HCT116 (cell line): ENCODE results near the gene RHBDD1. TPM values are rescaled to one million over a fixed set of nuclear protein-coding genes. Genes with fewer than 3 reads are reported as not detected.

ENCODE experiments used
- ATAC-seq: fragments of 200-7000 bp; cut with Tn5 transposase; 2 replicates; pipeline ENCODE4 v1.9.1; 2020; ENCODE audit warnings: mild to moderate bottlenecking, moderate library complexity
- BruUV-seq: library from RNA; stranded (reverse); fragments of 400-500 nt; replicated peaks from 2 replicates; lab custom pipeline; 2021; lab: Mats Ljungman, UMichigan
- CTCF ChIA-PET: fragments of 300-600 bp; sonication (Branson Sonifier 250); formaldehyde crosslinking; loops from one replicate; lab custom pipeline; 2021; ENCODE audit warnings: antibody characterized with exemption; lab: Charles Lee
- POLR2A ChIA-PET: fragments of 300-600, 350-600 bp; sonication (Branson Sonifier 250); formaldehyde crosslinking; loops from one replicate; lab custom pipeline; 2021; ENCODE audit warnings: antibody characterized with exemption; lab: Charles Lee
- RAD21 ChIA-PET, 2 experiments: fragments of 300-600 bp; sonication (Branson Sonifier 250); formaldehyde crosslinking; loops; one replicate each; lab custom pipeline; 2023; ENCODE audit warnings: low total read pairs in 2 of 2; ENCODE audit not compliant: uncharacterized antibody in 2 of 2, unreplicated experiment in 2 of 2, low non-redundant PET in 1 of 2; lab: Charles Lee
- DNase-seq: peaks from one replicate; pipeline ENCODE4 v3.0.0-alpha.2; 2010; ENCODE audit warnings: low read depth, low spot score
- H2AFZ ChIP-seq: fragments of 200-600 bp; shearing (Covaris generic), sonication (generic); 2 replicates; pipeline ENCODE4 v1.6.1; 2017; ENCODE audit warnings: low read depth, mixed run types, mixed read lengths, antibody characterized with exemption, low read length; ENCODE audit not compliant: poor library complexity, severe bottlenecking
- H3K27ac ChIP-seq: 2 replicates; pipeline ENCODE4 v1.5.1; 2012; ENCODE audit warnings: low read depth, low read length
- H3K27me3 ChIP-seq: fragments of 200-600 bp; sonication (generic); 2 replicates; pipeline ENCODE4 v1.6.1; 2016; ENCODE audit warnings: mixed run types, low read length, mixed read lengths; ENCODE audit not compliant: insufficient read depth
- H3K36me3 ChIP-seq, 2 experiments: fragments of 200-500 bp in 1 of 2; fragments of 200-600 bp in 1 of 2; sonication (Bioruptor generic) in 1 of 2; sonication (generic) in 1 of 2; 2 replicates each; pipeline versions ENCODE4 v1.5.1 to v1.6.1; 2014 to 2016; ENCODE audit warnings: low read length in 2 of 2, inconsistent platforms in 1 of 2, mixed read lengths in 1 of 2, mixed run types in 1 of 2; ENCODE audit not compliant: insufficient read depth in 2 of 2, control insufficient read depth in 1 of 2
- H3K4me1 ChIP-seq, 2 experiments: fragments of 200-600 bp in 1 of 2; sonication (generic) in 1 of 2; 2 replicates each; pipeline versions ENCODE4 v1.5.1 to v1.6.1; 2012 to 2017; ENCODE audit warnings: low read length in 2 of 2, inconsistent platforms in 1 of 2, mild to moderate bottlenecking in 1 of 2, mixed read lengths in 1 of 2, mixed run types in 1 of 2, moderate library complexity in 1 of 2; ENCODE audit not compliant: insufficient read depth in 2 of 2, control insufficient read depth in 1 of 2
- H3K4me2 ChIP-seq: fragments of 200-600 bp; sonication (generic); 2 replicates; pipeline ENCODE4 v1.6.1; 2017; ENCODE audit warnings: mixed run types, low read length, mixed read lengths
- H3K4me3 ChIP-seq, 2 experiments: fragments of 200-600 bp in 1 of 2; sonication (generic) in 1 of 2; replicated peaks in 1 of 2; 2 replicates each; pipeline ENCODE4 v1.5.1; 2011 to 2016; ENCODE audit warnings: low read length in 2 of 2, control low read depth in 1 of 2, low read depth in 1 of 2, mild to moderate bottlenecking in 1 of 2, mixed read lengths in 1 of 2, mixed run types in 1 of 2
- H3K79me2 ChIP-seq: fragments of 200-600 bp; sonication (generic); 2 replicates; pipeline ENCODE4 v1.6.1; 2017; ENCODE audit warnings: mild to moderate bottlenecking, mixed run types, low read length, moderate library complexity, mixed read lengths; ENCODE audit not compliant: insufficient read depth
- H3K9ac ChIP-seq: fragments of 200-600 bp; sonication (generic); 2 replicates; pipeline ENCODE4 v1.6.1; 2016; ENCODE audit warnings: low read length, mixed read lengths
- H3K9me2 ChIP-seq: fragments of 200-600 bp; sonication (generic), shearing (Covaris generic); 2 replicates; pipeline ENCODE4 v1.6.1; 2017; ENCODE audit warnings: mixed run types, mild to moderate bottlenecking, moderate library complexity; ENCODE audit not compliant: insufficient read depth
- H3K9me3 ChIP-seq, 2 experiments: fragments of 200-500 bp in 1 of 2; fragments of 200-600 bp in 1 of 2; sonication (Bioruptor generic) in 1 of 2; sonication (generic) in 1 of 2; 2 replicates each; pipeline ENCODE4 v1.6.1; 2014 to 2017; ENCODE audit warnings: low read length in 2 of 2, mixed read lengths in 2 of 2, inconsistent platforms in 1 of 2, low read depth in 1 of 2, mild to moderate bottlenecking in 1 of 2, mixed run types in 1 of 2, moderate library complexity in 1 of 2; ENCODE audit not compliant: control insufficient read depth in 1 of 2, insufficient read depth in 1 of 2
- H4K20me1 ChIP-seq: fragments of 200-600 bp; sonication (generic), shearing (Covaris generic); 2 replicates; pipeline ENCODE4 v1.6.1; 2017; ENCODE audit warnings: mixed run types, mild to moderate bottlenecking, moderate library complexity; ENCODE audit not compliant: insufficient read depth
- EGR1 ChIP-seq: IDR thresholded peaks from 2 replicates; pipeline ENCODE4 v1.6.1; 2012; ENCODE audit warnings: low read depth
- ELF1 ChIP-seq: IDR thresholded peaks from 2 replicates; pipeline ENCODE4 v1.6.1; 2012; ENCODE audit warnings: low read depth, borderline replicate concordance
- MAX ChIP-seq: IDR thresholded peaks from 2 replicates; pipeline ENCODE4 v1.6.1; 2012
- POLR2A ChIP-seq: IDR thresholded peaks from 2 replicates; pipeline ENCODE4 v1.7.0; 2011; ENCODE audit warnings: borderline replicate concordance; ENCODE audit not compliant: insufficient read depth, insufficient read length; ENCODE audit errors: extremely low read depth
- POLR2AphosphoS5 ChIP-seq: IDR thresholded peaks from 2 replicates; pipeline ENCODE4 v1.6.1; 2011; ENCODE audit warnings: mild to moderate bottlenecking, low read depth, low read length, moderate library complexity
- RAD21 ChIP-seq: IDR thresholded peaks from 2 replicates; pipeline ENCODE4 v1.6.1; 2012; ENCODE audit warnings: low read depth, mild to moderate bottlenecking
- SP1 ChIP-seq: IDR thresholded peaks from 2 replicates; pipeline ENCODE4 v1.6.1; 2012; ENCODE audit warnings: low read depth
- SRF ChIP-seq: IDR thresholded peaks from 2 replicates; pipeline ENCODE4 v1.6.1; 2012; ENCODE audit warnings: low read depth
- YY1 ChIP-seq: IDR thresholded peaks from 2 replicates; pipeline ENCODE4 v1.6.1; 2011; ENCODE audit warnings: low read length, low read depth, moderate library complexity, mild to moderate bottlenecking; ENCODE audit not compliant: insufficient replicate concordance; ENCODE audit errors: extremely low read depth
- ZBTB33 ChIP-seq: IDR thresholded peaks from 2 replicates; pipeline ENCODE4 v1.6.1; 2011; ENCODE audit warnings: mild to moderate bottlenecking, low read length, moderate library complexity; ENCODE audit not compliant: insufficient replicate concordance; ENCODE audit errors: extremely low read depth
- ZNF274 ChIP-seq: fragments of 200-500 bp; sonication (Bioruptor generic); IDR thresholded peaks from 2 replicates; pipeline ENCODE4 v1.6.1; 2014; ENCODE audit warnings: mild to moderate bottlenecking, low read depth, low read length, inconsistent platforms
- intact Hi-C: fragments of 100-400 bp; cut with micrococcal nuclease; formaldehyde crosslinking; loops from 2 replicates; pipeline ENCODE4 v1.10.0; 2022
- total RNA-seq: library from RNA; stranded (reverse); gene quantifications from one replicate; pipeline ENCODE4 v1.2.1, GENCODE V29; 2021; ENCODE audit not compliant: unreplicated experiment
- TF ChIP-seq, protein P1 (sequence below): IDR thresholded peaks from 2 replicates; pipeline ENCODE4 v1.6.1; 2012; ENCODE audit warnings: low read depth
- TF ChIP-seq, protein P2 (sequence below): IDR thresholded peaks from 2 replicates; pipeline ENCODE4 v1.6.1; 2012

The RHBDD1 gene
- total RNA-seq, 1 experiment from 2014 or later, result 73.8 TPM

DNA sequence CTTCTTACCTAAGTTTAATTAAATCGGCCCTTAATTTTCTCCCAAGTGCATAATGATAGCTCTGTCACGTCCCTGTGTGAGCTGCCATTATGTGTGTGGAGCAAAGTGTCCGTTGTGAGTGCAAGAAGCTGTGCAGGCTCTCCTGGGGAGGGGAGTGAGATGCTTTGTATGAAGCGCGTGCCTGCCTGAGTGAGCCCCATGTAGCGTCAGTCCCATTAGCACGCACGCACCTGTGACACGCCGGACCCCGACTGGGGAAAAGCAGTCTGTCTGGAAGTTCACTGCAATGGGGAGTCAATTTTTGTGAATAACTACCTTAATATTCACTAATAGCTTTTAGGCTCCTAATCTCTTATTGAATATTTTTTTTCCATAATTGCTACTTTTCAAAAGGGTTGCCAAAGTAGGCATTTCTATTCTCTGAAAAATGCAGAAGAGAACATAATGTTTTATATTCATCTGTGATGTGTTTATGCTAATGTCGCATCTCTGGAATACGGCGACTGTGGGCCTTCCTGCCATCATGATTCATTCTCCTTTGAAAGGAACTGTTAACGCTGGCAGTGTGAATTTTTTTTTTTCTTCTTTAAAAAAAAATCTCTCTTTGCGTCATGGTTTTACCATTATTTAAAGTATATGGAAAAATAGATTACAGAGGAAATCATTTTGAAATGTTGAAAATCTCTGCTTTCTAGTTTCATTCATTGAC lies 170.5 kb downstream of the RHBDD1 start:
- no peaks in the 10 kb centered on the region for H3K27me3 ChIP-seq
- H3K9ac ChIP-seq, result no peak overlapping the region
- H2AFZ ChIP-seq, result no peak overlapping the region
- no peak for TF ChIP-seq SRF
- no peak for TF ChIP-seq POLR2AphosphoS5
- TF ChIP-seq RAD21, result no peak
- TF ChIP-seq ELF1, result no peak
- TF ChIP-seq EGR1, result no peak
- H3K4me1 ChIP-seq, result peaks cover 0 to 13% of the 10 kb centered on the region in 2 experiments; a peak in 1 of 4 replicates
- ATAC-seq (no peak), DNase-seq (no peak)
- no peak overlapping the region for H3K4me3 ChIP-seq
- H3K9me3 ChIP-seq, result no peaks in the 10 kb centered on the region
- BruUV-seq, result no TSS peak
- no peaks in the 10 kb centered on the region for H3K79me2 ChIP-seq
- CTCF ChIA-PET, result no interaction called here
- no peak overlapping the region for H3K27ac ChIP-seq
- no peaks in the 10 kb centered on the region for H4K20me1 ChIP-seq
- no peak overlapping the region for H3K4me2 ChIP-seq
- intact Hi-C loops, result no loop called here
- 0 out of 4 replicates have a peak, but pooled peaks cover 0 to 5% of the 10 kb centered on the region in 2 experiments for H3K36me3 ChIP-seq
- RAD21 ChIA-PET, result no interaction called here
- H3K9me2 ChIP-seq, result no peaks in the 10 kb centered on the region
- POLR2A ChIA-PET, result no interaction called here

GRCh38 chr2:227007148-227007547 lies 171.3 kb downstream of the RHBDD1 start:
- Histone ChIP-seq H3K4me3 (no peak overlapping the region), H3K27ac (no peak overlapping the region), H2AFZ (no peak overlapping the region), H3K9me3 (no peaks in the 10 kb centered on the region), H3K4me2 (no peak overlapping the region), H3K9ac (no peak overlapping the region), H4K20me1 (no peaks in the 10 kb centered on the region), H3K27me3 (no peaks in the 10 kb centered on the region), H3K79me2 (no peaks in the 10 kb centered on the region), H3K4me1 (peaks cover 0 to 13% of the 10 kb centered on the region in 2 experiments; a peak in 1 of 4 replicates), H3K36me3 (0 out of 4 replicates have a peak, but pooled peaks cover 0 to 5% of the 10 kb centered on the region in 2 experiments), H3K9me2 (no peaks in the 10 kb centered on the region)
- BruUV-seq, result no TSS peak
- ChIA-PET CTCF (no interaction called here), RAD21 (no interaction called here), POLR2A (no interaction called here)
- DNase-seq (no peak), ATAC-seq (no peak)
- intact Hi-C loops, result no loop called here
- no peak for TF ChIP-seq MAX
- no peak for TF ChIP-seq ZNF274
- TF ChIP-seq ELF1, result no peak
- TF ChIP-seq POLR2AphosphoS5, result no peak
- TF ChIP-seq, protein P1, sequence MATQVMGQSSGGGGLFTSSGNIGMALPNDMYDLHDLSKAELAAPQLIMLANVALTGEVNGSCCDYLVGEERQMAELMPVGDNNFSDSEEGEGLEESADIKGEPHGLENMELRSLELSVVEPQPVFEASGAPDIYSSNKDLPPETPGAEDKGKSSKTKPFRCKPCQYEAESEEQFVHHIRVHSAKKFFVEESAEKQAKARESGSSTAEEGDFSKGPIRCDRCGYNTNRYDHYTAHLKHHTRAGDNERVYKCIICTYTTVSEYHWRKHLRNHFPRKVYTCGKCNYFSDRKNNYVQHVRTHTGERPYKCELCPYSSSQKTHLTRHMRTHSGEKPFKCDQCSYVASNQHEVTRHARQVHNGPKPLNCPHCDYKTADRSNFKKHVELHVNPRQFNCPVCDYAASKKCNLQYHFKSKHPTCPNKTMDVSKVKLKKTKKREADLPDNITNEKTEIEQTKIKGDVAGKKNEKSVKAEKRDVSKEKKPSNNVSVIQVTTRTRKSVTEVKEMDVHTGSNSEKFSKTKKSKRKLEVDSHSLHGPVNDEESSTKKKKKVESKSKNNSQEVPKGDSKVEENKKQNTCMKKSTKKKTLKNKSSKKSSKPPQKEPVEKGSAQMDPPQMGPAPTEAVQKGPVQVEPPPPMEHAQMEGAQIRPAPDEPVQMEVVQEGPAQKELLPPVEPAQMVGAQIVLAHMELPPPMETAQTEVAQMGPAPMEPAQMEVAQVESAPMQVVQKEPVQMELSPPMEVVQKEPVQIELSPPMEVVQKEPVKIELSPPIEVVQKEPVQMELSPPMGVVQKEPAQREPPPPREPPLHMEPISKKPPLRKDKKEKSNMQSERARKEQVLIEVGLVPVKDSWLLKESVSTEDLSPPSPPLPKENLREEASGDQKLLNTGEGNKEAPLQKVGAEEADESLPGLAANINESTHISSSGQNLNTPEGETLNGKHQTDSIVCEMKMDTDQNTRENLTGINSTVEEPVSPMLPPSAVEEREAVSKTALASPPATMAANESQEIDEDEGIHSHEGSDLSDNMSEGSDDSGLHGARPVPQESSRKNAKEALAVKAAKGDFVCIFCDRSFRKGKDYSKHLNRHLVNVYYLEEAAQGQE, result no peak
- TF ChIP-seq ZBTB33, result no peak
- TF ChIP-seq POLR2A, result no peak
- no peak for TF ChIP-seq SP1
- no peak for TF ChIP-seq RAD21
- TF ChIP-seq YY1, result no peak
- TF ChIP-seq, protein P2, sequence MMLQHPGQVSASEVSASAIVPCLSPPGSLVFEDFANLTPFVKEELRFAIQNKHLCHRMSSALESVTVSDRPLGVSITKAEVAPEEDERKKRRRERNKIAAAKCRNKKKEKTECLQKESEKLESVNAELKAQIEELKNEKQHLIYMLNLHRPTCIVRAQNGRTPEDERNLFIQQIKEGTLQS, result no peak
